ENCODE results near the gene PPIF.

- TF ChIP-seq CTCF (conservative IDR thresholded peaks at IDR 0.05; ENCODE audit: low read depth, low read length), result no peak
- TF ChIP-seq EZH2 (IDR thresholded peaks at IDR 0.05; ENCODE audit: borderline replicate concordance, low read depth, low read length, poor library complexity, severe bottlenecking), result no peak
Observed at GRCh38 chr10:79305515-79305914, 41.8 kb upstream of the PPIF start.

Measured in A673 (cell line).